Gastrocnemius medialis (tissue), 4 donors: ENCODE measurements around the gene UTF1. TPM values are rescaled to one million over a fixed set of nuclear protein-coding genes. Genes with fewer than 3 reads are reported as not detected.

Source experiments
- ATAC-seq, 2 donors: fragments of 150-250 bp; one replicate each; pipeline ENCODE4 v1.9.1; 2016
- DNase-seq, 2 donors: peaks; one replicate each; pipeline ENCODE4 v3.0.0-alpha.2; 2019
- H3K27ac ChIP-seq, 4 donors: fragments of 200-600 bp; sonication (generic); 1 replicate in 1 of 4; 2 replicates in 3 of 4; pipeline ENCODE4 v1.5.1; 2016 to 2018; ENCODE audit warnings: mild to moderate bottlenecking in 2 of 4, moderate library complexity in 1 of 4
- H3K27me3 ChIP-seq, 3 donors: fragments of 200-600 bp; sonication (generic) in 2 of 3; 1 replicate in 1 of 3; 2 replicates in 2 of 3; pipeline versions ENCODE4 v1.5.1 to v1.6.0; 2016 to 2019; ENCODE audit warnings: mild to moderate bottlenecking in 1 of 3, moderate library complexity in 1 of 3
- H3K36me3 ChIP-seq, 2 donors: fragments of 200-600 bp; sonication (generic) in 1 of 2; one replicate each; pipeline ENCODE4 v1.5.1; 2017 to 2018
- H3K4me1 ChIP-seq, 2 donors: fragments of 200-600 bp; sonication (generic) in 1 of 2; one replicate each; pipeline ENCODE4 v1.5.1; 2016 to 2017; ENCODE audit warnings: mild to moderate bottlenecking in 2 of 2
- H3K4me3 ChIP-seq, 4 donors: fragments of 200-600 bp; sonication (generic) in 3 of 4; 1 replicate in 1 of 4; 2 replicates in 3 of 4; pipeline ENCODE4 v1.5.1; 2016 to 2019; ENCODE audit warnings: mild to moderate bottlenecking in 2 of 4
- H3K9me3 ChIP-seq, 3 donors: fragments of 200-600 bp; sonication (generic) in 2 of 3; 1 replicate in 1 of 3; 2 replicates in 2 of 3; pipeline ENCODE4 v1.5.1; 2016 to 2019
- CTCF ChIP-seq, 5 experiments: fragments of 450-650 bp in 3 of 5; fragments of 200-600 bp in 2 of 5; sonication (generic) in 2 of 5; IDR thresholded peaks in 4 of 5; conservative IDR thresholded peaks in 1 of 5; 1 replicate in 4 of 5; 2 replicates in 1 of 5; pipeline ENCODE4 v1.5.1; 2016 to 2019; ENCODE audit warnings: antibody characterized with exemption in 5 of 5, mild to moderate bottlenecking in 3 of 5, moderate library complexity in 3 of 5
- POLR2A ChIP-seq, 2 donors: fragments of 450-650 bp; IDR thresholded peaks; one replicate each; pipeline ENCODE4 v1.6.1; 2017; ENCODE audit warnings: antibody characterized with exemption in 2 of 2, mild to moderate bottlenecking in 2 of 2, moderate library complexity in 2 of 2
- in situ Hi-C, 4 donors: fragments of 200-750 bp; cut with MboI; loops; one replicate each; pipeline versions ENCODE4 v1.15.0 to v1.8.0; 2017; ENCODE audit warnings: low sequenced_read_pairs in 4 of 4
- intact Hi-C: fragments of 100-400 bp; cut with DNase I; formaldehyde crosslinking; loops from one replicate; pipeline ENCODE4 v1.15.1; 2023; ENCODE audit warnings: low total_unique reads
- total RNA-seq, 4 donors: library from RNA; depleted of rRNA; stranded (reverse); fragments of >200 nt; gene quantifications; one replicate each; pipeline versions ENCODE4 v1.1.0 to v1.2.3, GENCODE V29; 2016

UTF1 gene
- total RNA-seq, 4 donors from 2014 or later: not detected

- DNase-seq (no peak), ATAC-seq (no peak)
- Histone ChIP-seq H3K4me1 (no peaks in the 10 kb centered on the region), H3K27ac (no peak overlapping the region), H3K9me3 (no peaks in the 10 kb centered on the region), H3K4me3 (no peak overlapping the region), H3K27me3 (peaks cover 10 to 23% (median 13%) of the 10 kb centered on the region in 3 donors), H3K36me3 (no peaks in the 10 kb centered on the region)
- TF ChIP-seq POLR2A (IDR thresholded peaks at IDR 0.05) (no peak), CTCF (IDR thresholded peaks at IDR 0.05 in 4 of 5, conservative IDR thresholded peaks at IDR 0.05 in 1 of 5) (no peak)
- in situ Hi-C loops (no loop called here), intact Hi-C loops (no loop called here)
These were observed 21.6 kb downstream of the UTF1 start for GRCh38 chr10:133251388-133252222.

- H3K27me3 ChIP-seq: peaks cover 6 to 18% (median 7%) of the 10 kb centered on the region in 3 donors
- DNase-seq (no peak), ATAC-seq (no peak)
- H3K27ac ChIP-seq: no peak overlapping the region
- no peaks in the 10 kb centered on the region for H3K9me3 ChIP-seq
- no peak overlapping the region for H3K4me3 ChIP-seq
- TF ChIP-seq POLR2A (IDR thresholded peaks at IDR 0.05): no peak
- no peak for TF ChIP-seq CTCF (IDR thresholded peaks at IDR 0.05 in 4 of 5, conservative IDR thresholded peaks at IDR 0.05 in 1 of 5)
- H3K4me1 ChIP-seq: no peaks in the 10 kb centered on the region
- H3K36me3 ChIP-seq: no peaks in the 10 kb centered on the region
- intact Hi-C loops (no loop called here), in situ Hi-C loops (no loop called here)
These were observed 22.2 kb downstream of the UTF1 start for GRCh38 chr10:133252223-133252552.

GRCh38 chr10:133253361-133253955 is 23.4 kb downstream of the UTF1 start:
- Histone ChIP-seq H3K27me3 (peaks cover 0 to 14% (median under 1%) of the 10 kb centered on the region in 3 donors), H3K27ac (no peak overlapping the region), H3K4me3 (no peak overlapping the region), H3K9me3 (no peaks in the 10 kb centered on the region), H3K36me3 (no peaks in the 10 kb centered on the region), H3K4me1 (peaks cover 2 to 6% of the 10 kb centered on the region in 2 donors)
- in situ Hi-C loops (no loop called here), intact Hi-C loops (no loop called here)
- DNase-seq: no peak
- TF ChIP-seq CTCF (IDR thresholded peaks at IDR 0.05 in 4 of 5, conservative IDR thresholded peaks at IDR 0.05 in 1 of 5) (no peak), POLR2A (IDR thresholded peaks at IDR 0.05) (no peak)
- no peak for ATAC-seq

- H3K27ac ChIP-seq: no peak overlapping the region
- H3K36me3 ChIP-seq: no peaks in the 10 kb centered on the region
- no peak overlapping the region for H3K4me3 ChIP-seq
- no peak for DNase-seq
- in situ Hi-C loops (no loop called here), intact Hi-C loops (no loop called here)
- TF ChIP-seq CTCF (IDR thresholded peaks at IDR 0.05 in 4 of 5, conservative IDR thresholded peaks at IDR 0.05 in 1 of 5) (no peak), POLR2A (IDR thresholded peaks at IDR 0.05) (no peak)
- no peak for ATAC-seq
- peaks cover 0 to 9% (median 0%) of the 10 kb centered on the region in 3 donors for H3K27me3 ChIP-seq
- H3K4me1 ChIP-seq: peaks cover 5 to 11% of the 10 kb centered on the region in 2 donors
- no peaks in the 10 kb centered on the region for H3K9me3 ChIP-seq
These were observed 24.6 kb downstream of the UTF1 start for GRCh38 chr10:133254421-133255120.
